Activated naive CD8-positive, alpha-beta T cell treated with anti-CD3 and anti-CD28 coated beads, Interleukin-2, amount 10 ng/mL, durations not matched to agents 7 days and 5 days (primary cell): Measurements from ENCODE around the gene PCSK1. TPM values are rescaled to one million over a fixed set of nuclear protein-coding genes. Genes with fewer than 3 reads are reported as not detected.

ENCODE experiments used
- ATAC-seq: fragments of 150-1000 bp; cut with Tn5 transposase; one replicate; pipeline ENCODE4 v1.10.0; 2021; ENCODE audit warnings: low read depth, moderate library complexity
- POLR2A ChIA-PET: fragments of 350-600 bp; sonication (Branson Sonifier 250); formaldehyde crosslinking; loops from one replicate; lab custom pipeline; 2021; ENCODE audit warnings: antibody characterized with exemption; lab: Charles Lee
- DNase-seq: peaks from one replicate; pipeline ENCODE4 v3.0.0; 2021
- H3K27ac Mint-ChIP-seq: one replicate; pipeline ENCODE4 v1.8.0; 2022; ENCODE audit warnings: mild to moderate bottlenecking, mixed read lengths
- H3K27me3 Mint-ChIP-seq: one replicate; pipeline ENCODE4 v1.8.0; 2022; ENCODE audit warnings: mild to moderate bottlenecking, moderate library complexity, mixed read lengths
- H3K36me3 Mint-ChIP-seq: one replicate; pipeline ENCODE4 v1.8.0; 2021; ENCODE audit warnings: mild to moderate bottlenecking, mixed read lengths
- H3K4me1 Mint-ChIP-seq: one replicate; pipeline ENCODE4 v1.8.0; 2021; ENCODE audit warnings: mixed read lengths
- H3K4me3 Mint-ChIP-seq: one replicate; pipeline ENCODE4 v1.8.0; 2022; ENCODE audit warnings: mild to moderate bottlenecking, moderate library complexity, mixed read lengths
- H3K9me3 Mint-ChIP-seq: one replicate; pipeline ENCODE4 v1.8.0; 2021; ENCODE audit warnings: mixed read lengths
- total RNA-seq, 2 experiments: library from RNA; stranded (reverse); gene quantifications; one replicate each; pipeline ENCODE4 v1.2.3, GENCODE V29; 2021

Gene PCSK1
- total RNA-seq, 2 experiments from 2014 or later, result not detected

DNA sequence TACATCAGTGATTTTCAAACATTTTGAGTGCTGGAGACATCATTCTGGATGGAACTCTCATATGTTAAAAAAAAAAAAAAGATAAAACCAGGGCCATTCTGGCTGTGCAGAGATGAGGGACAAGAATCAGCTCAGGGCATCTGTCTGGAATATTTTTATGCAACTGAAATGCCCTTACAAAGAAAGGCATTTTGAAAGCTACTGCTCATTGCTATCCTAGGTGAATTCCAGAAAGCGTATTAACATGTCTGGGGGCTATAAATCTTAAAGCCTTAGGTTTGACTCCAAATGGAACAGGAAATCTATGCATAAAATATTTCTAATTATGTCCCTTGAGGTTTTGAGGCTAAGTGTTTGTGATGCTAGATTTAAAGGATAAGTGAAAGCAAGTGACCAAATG is 14.9 kb upstream of the PCSK1 start:
- POLR2A ChIA-PET, result no interaction called here
- DNase-seq (no peak), ATAC-seq (no peak)
- Mint-ChIP-seq H3K9me3 (no peaks in the 10 kb centered on the region), H3K4me3 (no peak overlapping the region), H3K4me1 (no peaks in the 10 kb centered on the region), H3K27me3 (peaks cover 25% of the 10 kb centered on the region), H3K27ac (no peak overlapping the region), H3K36me3 (no peaks in the 10 kb centered on the region)

DNA sequence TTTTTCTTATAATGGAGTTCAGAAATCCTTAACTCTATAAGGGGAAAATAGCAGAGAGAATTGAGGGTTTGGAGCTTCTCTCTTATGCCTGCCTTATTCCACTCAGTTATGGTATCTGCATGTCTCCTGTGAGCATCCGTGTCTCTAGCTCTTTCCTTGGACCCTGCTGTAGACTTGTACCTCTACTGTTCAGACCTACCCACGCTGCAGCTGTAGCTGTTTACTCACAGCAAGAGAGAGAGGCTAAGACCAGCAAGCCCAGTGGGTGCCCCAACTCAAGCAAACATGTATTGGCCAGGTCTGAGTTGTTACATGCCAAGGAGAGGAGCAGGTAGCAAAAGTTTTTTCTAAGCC is 7.1 kb upstream of the PCSK1 start:
- Mint-ChIP-seq H3K36me3 (no peaks in the 10 kb centered on the region), H3K27ac (no peak overlapping the region), H3K4me1 (peaks cover 7% of the 10 kb centered on the region), H3K9me3 (no peaks in the 10 kb centered on the region), H3K4me3 (peak overlapping the region; percentile 39), H3K27me3 (peaks cover 48% of the 10 kb centered on the region)
- no peak for ATAC-seq
- POLR2A ChIA-PET, result interaction anchor here (0.7 kb wide), 1 partner anchor 36 kb away, joined by 4 read pairs; no protein-coding TSS in a partner anchor
- DNase-seq, result no peak

DNA sequence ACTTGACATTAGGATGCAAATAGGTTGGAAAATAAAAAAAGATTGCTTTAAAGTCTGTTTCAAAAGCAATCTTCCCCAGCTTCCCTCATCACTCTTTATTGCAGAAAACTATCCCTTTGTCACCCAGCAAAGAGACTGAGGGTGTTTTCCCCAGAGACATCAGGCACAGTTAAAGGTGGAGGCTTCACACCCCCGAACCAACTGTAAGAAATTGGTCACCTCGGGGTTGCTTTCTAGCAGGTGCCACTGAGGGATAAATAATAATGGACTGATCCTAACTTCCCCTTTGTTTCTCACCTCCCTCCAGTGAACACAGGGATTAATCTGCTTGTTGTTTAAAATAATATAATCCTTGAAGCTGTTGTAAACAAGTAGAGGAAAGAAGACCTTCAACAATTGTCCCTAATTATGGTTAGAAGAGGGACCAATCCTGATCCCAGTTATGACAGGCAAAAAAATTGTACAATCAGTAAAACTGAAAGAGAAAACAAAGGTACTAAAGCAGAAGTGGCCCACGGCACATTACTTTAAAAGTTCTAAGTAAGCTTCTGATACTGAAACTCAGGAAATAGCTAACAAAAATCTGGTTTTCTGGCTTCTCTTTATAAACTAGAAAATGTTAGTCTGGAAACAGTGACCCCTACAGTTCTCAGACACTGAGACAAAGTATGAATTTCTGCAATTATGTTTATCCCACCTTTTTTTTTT is 6.6 kb upstream of the PCSK1 start:
- no peak for DNase-seq
- Mint-ChIP-seq H3K4me1 (peaks cover 7% of the 10 kb centered on the region), H3K27ac (no peak overlapping the region), H3K27me3 (peaks cover 48% of the 10 kb centered on the region), H3K36me3 (no peaks in the 10 kb centered on the region), H3K4me3 (peak overlapping the region; percentile 39), H3K9me3 (no peaks in the 10 kb centered on the region)
- ATAC-seq, result no peak
- POLR2A ChIA-PET, result interaction anchor here (0.7 kb wide), 1 partner anchor 37 kb away, joined by 4 read pairs; no protein-coding TSS in a partner anchor

DNA sequence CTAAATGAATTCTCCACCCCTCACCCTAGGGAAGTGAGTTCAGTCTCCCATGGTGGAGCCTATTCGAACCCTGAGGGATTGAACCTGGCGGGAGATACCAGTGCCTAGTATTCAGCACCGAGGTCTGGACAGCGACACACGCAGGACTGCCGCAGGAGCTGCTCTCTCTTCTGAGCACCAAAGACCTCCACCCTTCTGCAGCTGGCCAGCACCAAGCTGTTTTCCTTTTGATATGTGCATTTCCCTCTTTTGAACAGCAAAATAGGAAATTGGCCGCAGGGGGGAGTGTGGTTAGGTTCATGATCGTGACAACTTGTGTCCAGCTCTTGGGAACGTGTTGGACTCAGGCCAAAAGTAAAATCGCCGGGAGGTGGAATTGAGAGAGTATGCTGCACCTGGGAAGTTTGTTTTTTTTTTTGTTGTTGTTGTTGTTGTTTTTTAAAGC is 1.2 kb upstream of the PCSK1 start:
- no peak overlapping the region for H3K4me3 Mint-ChIP-seq
- H3K4me1 Mint-ChIP-seq, result peaks cover 5% of the 10 kb centered on the region
- DNase-seq (peak; percentile 62), ATAC-seq (peak; percentile 50)
- H3K27me3 Mint-ChIP-seq, result peaks cover 74% of the 10 kb centered on the region
- POLR2A ChIA-PET, result no interaction called here
- no peaks in the 10 kb centered on the region for H3K36me3 Mint-ChIP-seq
- H3K9me3 Mint-ChIP-seq, result peaks cover 5% of the 10 kb centered on the region
- no peak overlapping the region for H3K27ac Mint-ChIP-seq

DNA sequence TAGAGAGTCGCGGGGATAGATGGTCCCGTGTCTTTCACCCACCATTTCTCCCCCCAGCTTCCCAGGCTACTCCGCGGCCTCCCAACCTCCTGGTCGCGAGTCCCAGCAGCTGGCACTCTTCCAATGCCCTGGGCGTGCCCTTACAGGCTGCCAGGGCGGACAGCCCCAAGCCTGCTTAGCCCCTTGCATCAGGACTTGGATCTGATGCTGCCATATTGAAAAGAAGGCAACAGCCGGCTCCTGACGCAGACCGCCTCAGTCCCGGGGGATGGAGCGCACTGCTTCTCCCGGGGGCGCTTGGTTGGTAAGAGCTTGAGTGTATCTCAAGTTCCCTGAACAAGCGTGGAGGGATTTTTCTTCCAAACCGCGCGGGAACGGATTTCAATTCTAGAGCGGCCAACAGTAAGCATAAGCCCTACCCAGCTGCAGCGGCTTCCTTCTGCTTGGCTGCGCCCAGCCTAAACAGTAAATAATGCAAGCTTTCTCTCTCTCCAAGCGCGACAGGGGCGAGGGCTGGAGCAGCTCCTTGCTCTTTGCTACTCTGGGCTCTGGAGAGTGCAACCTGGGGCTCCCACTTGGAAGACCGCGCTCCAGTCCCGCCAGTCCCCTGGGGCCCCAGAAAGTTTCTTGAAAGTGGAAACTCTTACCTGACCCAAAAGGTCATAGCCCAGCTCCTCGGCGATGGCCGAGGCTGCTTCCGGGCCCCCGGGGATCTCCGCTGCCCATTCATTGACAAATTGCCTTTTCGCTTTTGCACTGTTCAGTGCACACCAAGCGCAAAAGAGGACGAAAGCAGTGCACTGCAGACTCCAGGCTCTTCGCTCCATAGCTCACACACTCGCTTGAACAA is 607 bp downstream of the PCSK1 start:
- Mint-ChIP-seq H3K27ac (no peak overlapping the region), H3K27me3 (peaks cover 66% of the 10 kb centered on the region), H3K9me3 (peaks cover 5% of the 10 kb centered on the region), H3K36me3 (no peaks in the 10 kb centered on the region), H3K4me3 (no peak overlapping the region), H3K4me1 (peaks cover 5% of the 10 kb centered on the region)
- ATAC-seq (no peak), DNase-seq (no peak)
- POLR2A ChIA-PET, result no interaction called here

DNA sequence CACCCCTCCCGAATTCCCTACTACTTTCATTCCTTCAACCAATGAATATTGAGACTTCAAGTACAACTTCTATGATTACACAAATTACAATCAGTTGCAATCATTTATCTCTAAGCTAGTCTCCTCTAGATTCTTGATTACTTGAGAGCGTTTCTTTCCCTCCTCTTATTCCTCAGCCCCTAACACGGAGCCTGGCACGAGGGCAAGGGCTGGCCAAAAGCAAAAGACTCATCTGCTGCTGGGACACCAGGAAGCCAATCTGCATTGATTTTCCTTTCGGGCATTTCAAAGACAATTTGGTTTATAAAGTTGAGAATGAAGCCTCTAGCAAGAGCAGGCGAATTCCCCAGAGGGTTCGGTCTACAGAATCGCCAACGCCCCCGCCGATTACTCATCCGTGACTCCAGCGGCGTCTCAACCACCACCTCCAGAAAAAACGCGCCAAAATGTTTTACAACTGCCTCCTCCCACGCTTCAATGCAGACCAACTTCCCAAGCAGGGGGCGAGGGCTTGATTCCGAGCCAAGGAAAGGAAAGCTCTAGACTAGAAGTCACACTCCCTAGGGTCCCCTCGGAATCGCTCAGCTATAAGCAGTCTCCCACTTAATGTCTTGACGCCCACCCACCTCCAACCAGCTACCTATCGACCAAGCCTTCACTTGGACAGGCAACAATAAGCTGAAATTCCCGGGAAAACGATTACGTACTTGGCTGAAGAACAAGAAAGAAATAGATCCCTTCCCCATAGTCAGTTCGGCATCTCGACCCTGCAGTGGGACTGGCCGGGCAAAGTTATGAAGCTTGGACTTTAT is 1.5 kb downstream of the PCSK1 start:
- Mint-ChIP-seq H3K36me3 (no peaks in the 10 kb centered on the region), H3K27ac (no peak overlapping the region), H3K4me1 (peaks cover 5% of the 10 kb centered on the region), H3K9me3 (peaks cover 5% of the 10 kb centered on the region), H3K4me3 (no peak overlapping the region), H3K27me3 (peaks cover 66% of the 10 kb centered on the region)
- DNase-seq (no peak), ATAC-seq (no peak)
- POLR2A ChIA-PET, result no interaction called here

DNA sequence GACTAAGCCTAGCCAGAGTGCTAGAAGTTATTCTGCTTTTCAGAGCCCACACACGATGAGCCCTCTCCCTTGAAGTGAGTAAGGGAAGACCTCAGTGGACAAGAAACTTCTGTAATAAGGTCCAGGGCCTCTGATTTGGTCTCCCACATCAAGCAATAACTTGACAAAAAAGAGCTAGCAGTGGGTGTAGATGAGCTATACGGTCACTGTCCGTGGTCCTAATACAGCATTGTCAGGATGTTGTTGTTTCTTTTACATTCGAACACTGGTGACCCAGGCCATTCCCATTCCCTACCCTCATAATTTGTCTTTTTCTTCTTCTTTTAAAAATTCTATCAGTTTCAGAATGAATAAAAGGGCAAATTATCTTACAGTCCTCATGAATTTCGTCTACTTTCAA is 5.2 kb downstream of the PCSK1 start:
- no peak overlapping the region for H3K27ac Mint-ChIP-seq
- no peak overlapping the region for H3K4me3 Mint-ChIP-seq
- H3K9me3 Mint-ChIP-seq, result peaks cover 4% of the 10 kb centered on the region
- H3K27me3 Mint-ChIP-seq, result peaks cover 46% of the 10 kb centered on the region
- no peak for DNase-seq
- POLR2A ChIA-PET, result no interaction called here
- H3K36me3 Mint-ChIP-seq, result no peaks in the 10 kb centered on the region
- ATAC-seq, result no peak
- peaks cover under 1% of the 10 kb centered on the region for H3K4me1 Mint-ChIP-seq

DNA sequence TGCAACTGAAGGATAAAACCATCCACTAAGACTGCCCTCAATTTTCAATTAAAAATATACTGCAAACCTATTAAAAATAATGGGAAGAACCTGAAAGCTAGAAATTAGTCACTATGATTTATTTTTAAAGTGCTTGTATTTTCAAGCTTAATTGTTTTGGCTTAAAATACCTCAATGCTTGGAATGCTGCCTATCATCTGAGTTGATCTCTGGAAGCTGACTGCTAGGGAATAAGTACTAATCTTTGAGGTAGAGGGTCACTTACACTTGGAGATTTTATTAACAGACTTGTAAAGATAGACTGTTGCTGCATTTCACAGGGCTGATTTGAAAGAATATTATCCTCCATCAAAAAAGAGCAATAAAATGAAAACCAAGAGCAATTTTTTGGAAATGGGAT is 6.2 kb downstream of the PCSK1 start:
- Mint-ChIP-seq H3K9me3 (peaks cover 3% of the 10 kb centered on the region), H3K36me3 (no peaks in the 10 kb centered on the region), H3K4me1 (no peaks in the 10 kb centered on the region), H3K4me3 (no peak overlapping the region), H3K27me3 (peaks cover 36% of the 10 kb centered on the region), H3K27ac (no peak overlapping the region)
- no peak for DNase-seq
- ATAC-seq, result no peak
- POLR2A ChIA-PET, result no interaction called here

DNA sequence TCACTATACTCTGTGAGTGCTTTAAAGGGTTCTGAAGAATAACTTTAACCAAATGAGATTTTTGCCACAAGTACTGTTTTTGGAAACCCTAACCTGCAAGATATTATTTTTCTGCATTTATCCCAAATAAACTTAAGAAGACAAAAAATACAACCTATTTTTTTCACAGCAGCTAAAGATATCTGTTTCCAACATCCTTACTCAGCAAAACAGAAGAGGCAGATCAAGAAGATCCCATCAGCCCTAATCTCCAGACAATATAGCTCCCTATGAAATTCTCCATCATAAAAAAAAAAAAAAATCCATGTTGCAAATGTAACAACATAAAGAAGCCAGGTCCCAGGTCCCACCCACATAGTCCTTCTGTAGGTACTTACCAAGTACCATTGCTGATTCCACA is 7.6 kb downstream of the PCSK1 start:
- no peaks in the 10 kb centered on the region for H3K4me1 Mint-ChIP-seq
- POLR2A ChIA-PET, result no interaction called here
- no peak overlapping the region for H3K27ac Mint-ChIP-seq
- H3K36me3 Mint-ChIP-seq, result no peaks in the 10 kb centered on the region
- no peak overlapping the region for H3K4me3 Mint-ChIP-seq
- DNase-seq, result no peak
- ATAC-seq, result no peak
- peaks cover 25% of the 10 kb centered on the region for H3K27me3 Mint-ChIP-seq
- H3K9me3 Mint-ChIP-seq, result no peaks in the 10 kb centered on the region

DNA sequence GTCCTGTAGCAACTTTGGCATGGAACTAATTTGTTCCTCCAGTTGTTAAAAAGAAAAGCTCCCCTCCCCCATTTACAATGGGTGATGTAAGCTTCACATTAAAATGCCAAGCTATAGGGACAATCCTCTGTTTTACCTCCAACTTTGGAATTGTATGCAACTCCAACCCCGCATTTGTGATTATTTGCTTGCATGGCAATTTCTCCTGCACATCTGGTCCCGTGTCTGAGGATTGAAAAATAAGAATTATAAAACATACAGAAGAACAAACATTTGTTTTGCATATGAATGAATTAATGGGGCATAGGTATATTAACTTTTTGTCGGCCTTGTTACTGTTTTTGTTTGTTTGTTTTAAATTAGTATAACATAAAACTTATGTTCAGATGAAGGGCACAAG is 17.2 kb downstream of the PCSK1 start:
- ATAC-seq (no peak), DNase-seq (no peak)
- Mint-ChIP-seq H3K36me3 (no peaks in the 10 kb centered on the region), H3K9me3 (no peaks in the 10 kb centered on the region), H3K27ac (no peak overlapping the region), H3K4me1 (no peaks in the 10 kb centered on the region), H3K27me3 (peaks cover 11% of the 10 kb centered on the region), H3K4me3 (no peak overlapping the region)
- POLR2A ChIA-PET, result no interaction called here

DNA sequence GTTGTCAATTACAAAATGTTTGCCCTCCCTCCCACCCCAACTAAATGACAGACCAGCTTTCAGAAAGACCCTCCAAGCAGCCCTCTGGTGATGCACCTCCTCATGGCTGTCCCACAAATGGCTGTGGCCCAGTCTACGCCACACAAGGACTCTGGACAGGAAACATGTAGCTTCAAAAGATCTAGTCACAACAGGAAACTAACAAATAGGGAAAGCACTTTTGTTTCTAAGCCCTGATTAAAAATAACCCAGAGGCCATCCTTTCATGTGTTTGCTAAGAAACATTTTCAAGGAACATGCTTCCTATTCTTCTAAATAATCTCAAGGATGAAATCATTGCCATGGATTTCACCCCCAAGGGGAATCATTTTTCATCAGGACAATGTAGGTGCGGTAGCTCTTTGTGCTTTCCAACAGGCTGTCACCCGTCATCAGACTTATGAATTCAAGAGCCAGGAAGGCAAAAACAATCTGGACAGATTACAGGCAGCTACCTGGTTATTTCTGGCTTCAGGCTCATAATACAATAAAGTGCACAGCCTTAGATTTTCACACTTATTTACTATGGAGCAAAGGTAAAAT is 20.1 kb downstream of the PCSK1 start:
- Mint-ChIP-seq H3K36me3 (no peaks in the 10 kb centered on the region), H3K9me3 (no peaks in the 10 kb centered on the region), H3K27ac (no peak overlapping the region), H3K4me1 (no peaks in the 10 kb centered on the region), H3K4me3 (no peak overlapping the region), H3K27me3 (peaks cover 15% of the 10 kb centered on the region)
- DNase-seq (no peak), ATAC-seq (no peak)
- POLR2A ChIA-PET, result no interaction called here

DNA sequence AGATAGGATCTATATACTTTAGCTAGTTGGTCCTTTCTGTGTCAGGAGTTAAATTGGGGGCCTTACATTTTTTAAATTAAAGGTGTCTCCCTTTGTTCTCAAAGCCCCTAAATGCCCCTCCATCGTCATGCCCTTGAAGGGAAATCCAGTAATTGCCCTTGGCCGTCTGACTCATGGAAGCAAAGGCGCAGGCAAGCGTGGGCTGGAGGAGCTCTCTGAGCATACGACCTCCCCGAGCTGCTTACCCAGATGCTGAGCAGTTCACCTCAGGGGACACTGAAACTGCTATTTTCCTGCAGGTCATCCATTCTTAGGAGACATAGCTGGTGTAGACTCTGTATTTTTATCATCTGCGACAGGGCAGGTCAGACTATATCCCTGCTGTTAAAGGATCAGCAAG is 23.0 kb downstream of the PCSK1 start:
- Mint-ChIP-seq H3K36me3 (no peaks in the 10 kb centered on the region), H3K4me3 (no peak overlapping the region), H3K9me3 (no peaks in the 10 kb centered on the region), H3K27me3 (peaks cover 3% of the 10 kb centered on the region), H3K27ac (no peak overlapping the region), H3K4me1 (no peaks in the 10 kb centered on the region)
- POLR2A ChIA-PET, result no interaction called here
- DNase-seq (no peak), ATAC-seq (no peak)
